Pancreas (tissue), 10 donors: ENCODE results near the gene STRBP. TPM values are rescaled to one million over a fixed set of nuclear protein-coding genes. Genes with fewer than 3 reads are reported as not detected.
"Not testable (repeated sequence)": the region's sequence is repeated elsewhere in the genome, so short reads cannot be mapped to it uniquely, and the experiment has no call there.

Experiments used
- ATAC-seq, 4 donors: fragments of 200-7000 bp; cut with Tn5 transposase; one replicate each; pipeline versions ENCODE4 v1.8.0 to v1.9.1; 2020; ENCODE audit warnings: mild to moderate bottlenecking in 4 of 4, moderate library complexity in 4 of 4
- DNase-seq, 6 donors: peaks; one replicate each; pipeline ENCODE4 v3.0.0-alpha.2; 2020
- FAIRE-seq: peaks from 2 replicates; lab custom pipeline; 2012; peaks lifted over from hg19 to GRCh38; lab: Jason Lieb, UNC
- H3K27ac ChIP-seq, 4 donors: fragments of 200-600 bp; sonication (generic); 1 replicate in 3 of 4; 2 replicates in 1 of 4; pipeline versions ENCODE4 v1.5.0 to v1.8.0; 2020
- H3K27me3 ChIP-seq, 4 donors: fragments of 200-600 bp; one replicate each; pipeline ENCODE4 v1.8.0; 2021
- H3K36me3 ChIP-seq, 3 donors: fragments of 200-600 bp; sonication (generic) in 1 of 3; one replicate each; pipeline versions ENCODE4 v1.5.0 to v1.8.0; 2020 to 2021
- H3K4me1 ChIP-seq, 3 donors: fragments of 200-600 bp; one replicate each; pipeline ENCODE4 v1.8.0; 2021
- H3K4me3 ChIP-seq, 4 donors: fragments of 200-600 bp; sonication (generic) in 2 of 4; one replicate each; pipeline versions ENCODE4 v1.5.0 to v1.8.0; 2020 to 2021
- H3K9me3 ChIP-seq, 4 donors: fragments of 200-600 bp; one replicate each; pipeline ENCODE4 v1.8.0; 2021
- CTCF ChIP-seq, 4 donors: fragments of 200-600 bp; sonication (generic) in 3 of 4; IDR thresholded peaks; one replicate each; pipeline versions ENCODE4 v1.5.0 to v1.8.0; 2021; ENCODE audit warnings: antibody characterized with exemption in 4 of 4
- WGBS, 2 donors: extraction: QIAGEN DNeasy Blood & Tissue Kit; methylation state at CpG; one replicate each; pipeline ENCODE4 v1.1.7; 2013; 5-methylcytosine and 5-hydroxymethylcytosine counted together
- intact Hi-C, 3 donors: fragments of 100-400 bp; cut with DNase I; formaldehyde crosslinking; loops; one replicate each; pipeline versions ENCODE4 v1.11.1 to v1.14.2; 2022
- polyA plus RNA-seq, 2 donors: library from polyadenylated mRNA; stranded (reverse); fragments of 200-250 nt; gene quantifications; one replicate each; pipeline ENCODE4 v1.2.3, GENCODE V29; 2013
- total RNA-seq, 6 donors: library from RNA; stranded (reverse); fragmentation: NEBNext Ultra II Directional in 4 of 6; extraction: Animal tissue kit (Norgen Biotek cat#: 25700) in 4 of 6; gene quantifications; one replicate each; pipeline versions ENCODE4 v1.2.1 to v1.2.4, GENCODE V29; 2021 to 2023
- donor health status: healthy with polysubstance abuse.
- donor health status: DM: no; HTN: no; CAD: no; lungs with moderate emphysema.
- donor health status: DM: no; HTN: no; CAD: no.
- donor health status: control.
- donor health status: control.
- donor health status: Bipolar disorder and iron deficiency.
- donor health status: DM: yes; HTN: yes; CAD: no.
- donor health status: DM: no; HTN: no; CAD: no.
- donor health status: DM: no; HTN: no; CAD: no.
- donor health status: DM: yes; HTN: yes; CAD: no.

The STRBP gene
- total and polyA plus RNA-seq, 8 donors = 8.0 to 17.8 (median 12.5) TPM

GRCh38 chr9:123304340-123304691, 35.9 kb upstream of the STRBP start:
- no peak overlapping the region for H3K27ac ChIP-seq
- no peak overlapping the region for H3K4me3 ChIP-seq
- no peak for ATAC-seq
- H3K36me3 ChIP-seq = no peaks in the 10 kb centered on the region
- DNase-seq = no peak
- intact Hi-C loops = no loop called here
- TF ChIP-seq CTCF (IDR thresholded peaks at IDR 0.05) = no peak
- H3K9me3 ChIP-seq = no peaks in the 10 kb centered on the region
- 67 to 79% methylated on average over 4 of the region's 4 CpGs for WGBS, 2 donors
- no peaks in the 10 kb centered on the region for H3K27me3 ChIP-seq
- no peak for FAIRE-seq
- H3K4me1 ChIP-seq = no peaks in the 10 kb centered on the region

- Histone ChIP-seq H3K9me3 (no peaks in the 10 kb centered on the region), H3K36me3 (no peaks in the 10 kb centered on the region), H3K4me3 (no peak overlapping the region), H3K27me3 (no peaks in the 10 kb centered on the region), H3K27ac (no peak overlapping the region), H3K4me1 (no peaks in the 10 kb centered on the region)
- no peak for TF ChIP-seq CTCF (IDR thresholded peaks at IDR 0.05)
- DNase-seq (no peak), FAIRE-seq (no peak), ATAC-seq (no peak)
- WGBS, 2 donors = 79 to 81% methylated on average over 17 of the region's 17 CpGs
- intact Hi-C loops = no loop called here
These were observed 34.2 kb upstream of the STRBP start for GRCh38 chr9:123302348-123303214.

GRCh38 chr9:123301936-123302335, 33.5 kb upstream of the STRBP start:
- intact Hi-C loops, DNase-seq, H3K27ac ChIP-seq, ATAC-seq, H3K4me1 ChIP-seq, FAIRE-seq, H3K36me3 ChIP-seq, H3K27me3 ChIP-seq, H3K9me3 ChIP-seq, H3K4me3 ChIP-seq: not testable (repeated sequence)
- WGBS, 2 donors = 85 to 94% methylated on average over 13 of the region's 13 CpGs

- ATAC-seq (no peak), FAIRE-seq (no peak), DNase-seq (no peak)
- intact Hi-C loops = no loop called here
- TF ChIP-seq CTCF (IDR thresholded peaks at IDR 0.05) = no peak
- no peaks in the 10 kb centered on the region for H3K4me1 ChIP-seq
- 65 to 73% methylated on average over 3 of the region's 3 CpGs for WGBS, 2 donors
- no peaks in the 10 kb centered on the region for H3K27me3 ChIP-seq
- H3K4me3 ChIP-seq = no peak overlapping the region
- no peak overlapping the region for H3K27ac ChIP-seq
- H3K9me3 ChIP-seq = no peaks in the 10 kb centered on the region
- no peaks in the 10 kb centered on the region for H3K36me3 ChIP-seq
These were observed 32.2 kb upstream of the STRBP start for GRCh38 chr9:123300554-123300953.

- H3K27me3 ChIP-seq = peaks cover 0 to 5% (median 0%) of the 10 kb centered on the region in 4 donors
- H3K36me3 ChIP-seq = no peaks in the 10 kb centered on the region
- ATAC-seq (no peak), FAIRE-seq (no peak), DNase-seq (no peak)
- no peak overlapping the region for H3K4me3 ChIP-seq
- intact Hi-C loops = no loop called here
- H3K4me1 ChIP-seq = no peaks in the 10 kb centered on the region
- no peaks in the 10 kb centered on the region for H3K9me3 ChIP-seq
- no peak for TF ChIP-seq CTCF (IDR thresholded peaks at IDR 0.05)
- no peak overlapping the region for H3K27ac ChIP-seq
- 77 to 78% methylated on average over 10 of the region's 10 CpGs for WGBS, 2 donors
These were observed 31.3 kb upstream of the STRBP start for GRCh38 chr9:123299558-123300126.
